HepG2 (cell line): Measurements from ENCODE around the gene ZFR2. TPM values are rescaled to one million over a fixed set of nuclear protein-coding genes. Genes with fewer than 3 reads are reported as not detected.

ENCODE experiments used
- ATAC-seq: fragments of 200-7000 bp; cut with Tn5 transposase; 3 replicates; pipeline ENCODE4 v1.9.1; 2020; ENCODE audit warnings: mild to moderate bottlenecking, moderate library complexity
- BruUV-seq: library from RNA; stranded (reverse); fragments of 400-500 nt; replicated peaks from 2 replicates; lab custom pipeline; 2021; lab: Mats Ljungman, UMichigan
- CTCF ChIA-PET: fragments of 300-600 bp; formaldehyde crosslinking; extraction: SDS; loops from one replicate; lab custom pipeline; 2021; ENCODE audit warnings: low total read pairs, inconsistent platforms, low intra/inter-chr PET ratio; lab: Yijun Ruan, JAX
- POLR2A ChIA-PET: fragments of 350-600 bp; sonication (Branson Sonifier 250); formaldehyde crosslinking; loops from one replicate; lab custom pipeline; 2020; ENCODE audit warnings: antibody characterized with exemption, inconsistent platforms; lab: Yijun Ruan, JAX
- DNase-seq: peaks from one replicate; pipeline ENCODE4 v3.0.0-alpha.2; 2015; ENCODE audit warnings: low spot score
- FAIRE-seq: peaks from 3 replicates; lab custom pipeline; 2011; peaks lifted over from hg19 to GRCh38; lab: Jason Lieb, UNC
- H2AFZ ChIP-seq: one replicate; pipeline ENCODE4 v1.6.1; 2011; ENCODE audit warnings: low read length, inconsistent platforms
- H3K27ac ChIP-seq: fragments of 300-600 bp; 3 replicates; pipeline ENCODE4 v1.8.0; 2011; ENCODE audit warnings: mixed run types, mild to moderate bottlenecking, mixed read lengths, low read length, inconsistent platforms; ENCODE audit not compliant: insufficient read depth; ENCODE audit errors: extremely low read length
- H3K27me3 ChIP-seq, 2 experiments: fragments of 200-600 bp in 1 of 2; 2 replicates in 1 of 2; 3 replicates in 1 of 2; pipeline versions ENCODE4 v1.6.0 to v1.8.0; 2011; ENCODE audit warnings: low read length in 2 of 2, mild to moderate bottlenecking in 2 of 2, moderate library complexity in 2 of 2, inconsistent platforms in 1 of 2; ENCODE audit not compliant: insufficient read depth in 2 of 2, control insufficient read depth in 1 of 2
- H3K36me3 ChIP-seq, 2 experiments: fragments of 200-600 bp in 1 of 2; replicated peaks in 1 of 2; 2 replicates in 1 of 2; 3 replicates in 1 of 2; pipeline versions ENCODE4 v1.5.1 to v1.8.0; 2011; ENCODE audit warnings: low read length in 2 of 2, inconsistent platforms in 1 of 2; ENCODE audit not compliant: insufficient read depth in 2 of 2, control insufficient read depth in 1 of 2
- H3K4me1 ChIP-seq: 2 replicates; pipeline ENCODE4 v1.5.1; 2012; ENCODE audit warnings: low read length, inconsistent platforms; ENCODE audit not compliant: insufficient read depth
- H3K4me2 ChIP-seq: 2 replicates; pipeline ENCODE4 v1.6.0; 2011; ENCODE audit warnings: low read depth, low read length, inconsistent platforms
- H3K4me3 ChIP-seq, 3 experiments: fragments of 200-600 bp in 1 of 3; sonication (generic), shearing (Covaris generic) in 1 of 3; replicated peaks in 1 of 3; 2 replicates each; pipeline ENCODE4 v1.5.1; 2011 to 2016; ENCODE audit warnings: low read length in 3 of 3, inconsistent platforms in 2 of 3, low read depth in 2 of 3, mild to moderate bottlenecking in 2 of 3, control low read depth in 1 of 3, mixed read lengths in 1 of 3; ENCODE audit not compliant: insufficient read depth in 1 of 3
- H3K79me2 ChIP-seq: one replicate; pipeline ENCODE4 v1.6.1; 2011; ENCODE audit warnings: low read length, inconsistent platforms; ENCODE audit not compliant: insufficient read depth
- H3K9ac ChIP-seq: 2 replicates; pipeline ENCODE4 v1.6.0; 2011; ENCODE audit warnings: mild to moderate bottlenecking, low read depth, low read length, inconsistent platforms; ENCODE audit not compliant: insufficient read depth
- H3K9me3 ChIP-seq: 2 replicates; pipeline ENCODE4 v1.5.1; 2012; ENCODE audit warnings: mild to moderate bottlenecking, low read length
- H4K20me1 ChIP-seq: 2 replicates; pipeline ENCODE4 v1.6.0; 2011; ENCODE audit warnings: inconsistent platforms, mild to moderate bottlenecking, low read length, moderate library complexity; ENCODE audit not compliant: insufficient read depth
- CSRNP2 ChIP-seq: sonication (generic); formaldehyde crosslinking; conservative IDR thresholded peaks from 2 replicates; pipeline ENCODE4 v1.8.0; 2022; ENCODE audit warnings: low read depth, missing genetic modification reagents
- ELF1 ChIP-seq: sonication (generic); formaldehyde crosslinking; IDR thresholded peaks from 2 replicates; pipeline ENCODE4 v1.4.0; 2020; ENCODE audit warnings: missing genetic modification reagents
- GPN1 ChIP-seq: sonication (generic); formaldehyde crosslinking; IDR thresholded peaks from 2 replicates; pipeline ENCODE4 v1.5.1; 2020; ENCODE audit warnings: missing genetic modification reagents, borderline replicate concordance
- LCORL ChIP-seq, 2 experiments: fragments of 450-650 bp in 1 of 2; sonication (generic) in 1 of 2; formaldehyde crosslinking in 1 of 2; IDR thresholded peaks; 2 replicates each; pipeline versions ENCODE4 v1.5.0 to v1.6.1; 2017 to 2020; ENCODE audit warnings: antibody characterized with exemption in 1 of 2, missing genetic modification reagents in 1 of 2
- NFYB ChIP-seq: sonication (generic); formaldehyde crosslinking; IDR thresholded peaks from 2 replicates; pipeline ENCODE4 v1.4.0; 2020; ENCODE audit warnings: missing genetic modification reagents
- PREB ChIP-seq: sonication (generic); formaldehyde crosslinking; IDR thresholded peaks from 2 replicates; pipeline ENCODE4 v1.4.0; 2020; ENCODE audit warnings: missing genetic modification reagents
- REL ChIP-seq: sonication (generic); formaldehyde crosslinking; conservative IDR thresholded peaks from 2 replicates; pipeline ENCODE4 v1.8.0; 2022; ENCODE audit warnings: mild to moderate bottlenecking, missing genetic modification reagents, moderate library complexity
- STAT5B ChIP-seq: sonication (generic); formaldehyde crosslinking; IDR thresholded peaks from 2 replicates; pipeline ENCODE4 v1.4.0; 2020; ENCODE audit warnings: missing genetic modification reagents
- TBX2 ChIP-seq: sonication (generic); formaldehyde crosslinking; IDR thresholded peaks from 2 replicates; pipeline ENCODE4 v1.5.0; 2020; ENCODE audit warnings: missing genetic modification reagents, mild to moderate bottlenecking, borderline replicate concordance
- WIZ ChIP-seq: sonication (generic); formaldehyde crosslinking; IDR thresholded peaks from 2 replicates; pipeline ENCODE4 v1.5.1; 2020; ENCODE audit warnings: mild to moderate bottlenecking, missing genetic modification reagents
- ZBTB33 ChIP-seq: sonication (generic); formaldehyde crosslinking; IDR thresholded peaks from 2 replicates; pipeline ENCODE4 v1.4.0; 2020; ENCODE audit warnings: missing genetic modification reagents
- ZNF121 ChIP-seq: sonication (generic); formaldehyde crosslinking; IDR thresholded peaks from 2 replicates; pipeline ENCODE4 v1.5.0; 2020; ENCODE audit warnings: mild to moderate bottlenecking, missing genetic modification reagents
- ZNF232 ChIP-seq: sonication (generic); formaldehyde crosslinking; IDR thresholded peaks from 2 replicates; pipeline ENCODE4 v1.4.0; 2020; ENCODE audit warnings: missing genetic modification reagents, borderline replicate concordance
- ZNF280B ChIP-seq: sonication (generic); formaldehyde crosslinking; IDR thresholded peaks from 2 replicates; pipeline ENCODE4 v1.5.0; 2020; ENCODE audit warnings: missing genetic modification reagents, mild to moderate bottlenecking, borderline replicate concordance
- ZNF639 ChIP-seq: conservative IDR thresholded peaks from 2 replicates; pipeline ENCODE4 v1.6.1; 2018; ENCODE audit warnings: missing genetic modification reagents
- ZNF674 ChIP-seq: sonication (generic); formaldehyde crosslinking; IDR thresholded peaks from 2 replicates; pipeline ENCODE4 v1.5.0; 2020; ENCODE audit warnings: low read depth, mild to moderate bottlenecking, missing genetic modification reagents
- ZNF816 ChIP-seq: sonication (generic); formaldehyde crosslinking; IDR thresholded peaks from 2 replicates; pipeline ENCODE4 v1.8.0; 2022; ENCODE audit warnings: missing genetic modification reagents, mild to moderate bottlenecking, borderline replicate concordance
- ZSCAN21 ChIP-seq: sonication (generic); formaldehyde crosslinking; IDR thresholded peaks from 2 replicates; pipeline ENCODE4 v1.8.0; 2022; ENCODE audit warnings: mild to moderate bottlenecking, missing genetic modification reagents, moderate library complexity, borderline replicate concordance
- WGBS: methylation state at CpG from one replicate; pipeline ENCODE4 v1.1.6; 2017; ENCODE audit warnings: low lambda C conversion rate; 5-methylcytosine and 5-hydroxymethylcytosine counted together
- in situ Hi-C: cut with HindIII; loops from 2 replicates; pipeline ENCODE4 v1.10.0; 2017; ENCODE audit warnings: low pct_unique_long_range_greater_than_20kb; ENCODE audit not compliant: extremely low pct_ligation_motif_present
- intact Hi-C: fragments of 100-400 bp; cut with micrococcal nuclease; formaldehyde crosslinking; loops from one replicate; pipeline ENCODE4 v1.10.0; 2022; ENCODE audit not compliant: unreplicated experiment
- polyA plus RNA-seq, 8 experiments: library from polyadenylated mRNA; depleted of rRNA in 3 of 8; stranded (reverse) in 7 of 8; unstranded in 1 of 8; fragments of >200 nt; fragmentation: Illumina TruSeq in 4 of 8; extraction: Trizol in 4 of 8; gene quantifications; 2 replicates each; pipeline versions ENCODE4 v1.2.1 to v1.2.3, GENCODE V29; 2011 to 2016; ENCODE audit warnings: low read depth in 4 of 8, missing spikeins in 1 of 8, mixed read lengths in 1 of 8; ENCODE audit not compliant: insufficient read depth in 1 of 8
- total RNA-seq, 5 experiments: library from RNA; depleted of rRNA; stranded (reverse); fragments of >200 nt; fragmentation: Illumina TruSeq; extraction: Trizol; gene quantifications; 2 replicates each; pipeline ENCODE4 v1.2.3, GENCODE V29; 2016; ENCODE audit warnings: low read depth in 1 of 5

ZFR2 gene
- total and polyA plus RNA-seq, 2 of the 13 experiments (the other 11 are each of a cell fraction or from before 2014, with no cell fraction given) = 0.37 to 0.69 TPM

- DNase-seq (no peak), FAIRE-seq (no peak), ATAC-seq (no peak)
- 45% methylated on average over 7 of the region's 13 CpGs for WGBS
- intact Hi-C loops (no loop called here), in situ Hi-C loops (no loop called here)
- Histone ChIP-seq H3K27me3 (peaks cover 8 to 33% of the 10 kb centered on the region in 2 experiments; a peak in 4 of 5 replicates), H3K36me3 (no peaks in the 10 kb centered on the region), H2AFZ (no peak overlapping the region), H3K4me2 (no peak overlapping the region), H3K9me3 (peaks cover 18% of the 10 kb centered on the region), H3K27ac (no peak overlapping the region), H3K9ac (no peak overlapping the region), H3K79me2 (no peaks in the 10 kb centered on the region), H3K4me3 (no peak overlapping the region), H3K4me1 (0 out of 2 replicates have a peak, but pooled peaks cover 5% of the 10 kb centered on the region), H4K20me1 (no peaks in the 10 kb centered on the region)
- POLR2A ChIA-PET = no interaction called here
- no TSS peak for BruUV-seq
- CTCF ChIA-PET = interaction anchor here (1.3 to 1.4 kb wide), 2 partner anchors 39 to 66 kb away, joined by 3 to 5 read pairs; no protein-coding TSS in a partner anchor
- TF ChIP-seq ZNF816 (no peak), TBX2 (CRISPR knock-in tag) (no peak), STAT5B (CRISPR knock-in tag) (no peak), ZNF639 (CRISPR knock-in tag) (no peak), ZNF121 (CRISPR knock-in tag) (no peak), ZBTB33 (CRISPR knock-in tag) (no peak), LCORL (IDR thresholded peaks at IDR 0.05) (no peak), LCORL (CRISPR knock-in tag; IDR thresholded peaks at IDR 0.05) (no peak), PREB (CRISPR knock-in tag) (no peak), WIZ (CRISPR knock-in tag) (no peak), GPN1 (no peak), ZNF280B (CRISPR knock-in tag) (no peak), ZNF674 (CRISPR knock-in tag) (no peak), ZNF232 (CRISPR knock-in tag) (no peak), REL (CRISPR knock-in tag) (no peak), CSRNP2 (CRISPR knock-in tag) (no peak), NFYB (CRISPR knock-in tag) (no peak), ELF1 (CRISPR knock-in tag) (no peak), ZSCAN21 (no peak; the same call in 1 of the 2 replicates)
These were observed 85.9 kb downstream of the ZFR2 start for GRCh38 chr19:3782903-3783302.
